NCI-H2196 treated with DMSO at 0.1 percent for 48 hours (cell line): ENCODE results near the gene DTWD2.
"Not testable (repeated sequence)": the region's sequence is repeated elsewhere in the genome, so short reads cannot be mapped to it uniquely, and the experiment has no call there.

Experiments
- DNase-seq: peaks from one replicate; lab custom pipeline; 2025; ENCODE audit not compliant: unreplicated experiment; lab: John Stamatoyannopoulos, UW

Gene DTWD2

GRCh38 chr5:118882666-118883065, 105.7 kb downstream of the DTWD2 start:
- DNase-seq: no peak

- DNase-seq: not testable (repeated sequence)
Measured at GRCh38 chr5:118876852-118877251, 111.5 kb downstream of the DTWD2 start.

- DNase-seq: no peak
Measured at GRCh38 chr5:118875131-118875530, 113.2 kb downstream of the DTWD2 start.

- no peak for DNase-seq
Measured at GRCh38 chr5:118873417-118873816, 114.9 kb downstream of the DTWD2 start.

GRCh38 chr5:118863345-118863744, 125.0 kb downstream of the DTWD2 start:
- DNase-seq: no peak

GRCh38 chr5:118862596-118862995, 125.8 kb downstream of the DTWD2 start:
- no peak for DNase-seq

- no peak for DNase-seq
Measured at GRCh38 chr5:118857700-118858099, 130.6 kb downstream of the DTWD2 start.

GRCh38 chr5:118854819-118855218, 133.5 kb downstream of the DTWD2 start:
- DNase-seq: no peak

GRCh38 chr5:118851785-118852184, 136.6 kb downstream of the DTWD2 start:
- DNase-seq: not testable (repeated sequence)

GRCh38 chr5:118849507-118849906, 138.8 kb downstream of the DTWD2 start:
- DNase-seq: not testable (repeated sequence)

- no peak for DNase-seq
Measured at GRCh38 chr5:118844351-118844750, 144.0 kb downstream of the DTWD2 start.

GRCh38 chr5:118834710-118835109, 153.6 kb downstream of the DTWD2 start:
- no peak for DNase-seq

- DNase-seq: no peak
Measured at GRCh38 chr5:118832974-118833373, 155.4 kb downstream of the DTWD2 start.

GRCh38 chr5:118825226-118825625, 163.1 kb downstream of the DTWD2 start:
- DNase-seq: no peak

- no peak for DNase-seq
Measured at GRCh38 chr5:118818604-118819003, 169.7 kb downstream of the DTWD2 start.

GRCh38 chr5:118808441-118808840, 179.9 kb downstream of the DTWD2 start:
- no peak for DNase-seq

- DNase-seq: no peak
Measured at GRCh38 chr5:118806571-118806970, 181.8 kb downstream of the DTWD2 start.

GRCh38 chr5:118802335-118802734, 186.0 kb downstream of the DTWD2 start:
- no peak for DNase-seq

- no peak for DNase-seq
Measured at GRCh38 chr5:118796081-118796480, 192.3 kb downstream of the DTWD2 start.

- DNase-seq: no peak
Measured at GRCh38 chr5:118794281-118794680, 194.1 kb downstream of the DTWD2 start.

- no peak for DNase-seq
Measured at GRCh38 chr5:118793652-118794051, 194.7 kb downstream of the DTWD2 start.

GRCh38 chr5:118793091-118793490, 195.3 kb downstream of the DTWD2 start:
- DNase-seq: no peak

GRCh38 chr5:118791926-118792734, 196.2 kb downstream of the DTWD2 start:
- peak; percentile 50 for DNase-seq
